HG03354 (cell line): ENCODE results near the gene BLTP3B.

Experiments
- ATAC-seq: cut with Tn5 transposase; IDR thresholded peaks from one replicate; pipeline ENCODE4 v1.9.1; 2021; ENCODE audit warnings: mild to moderate bottlenecking; ENCODE audit not compliant: unreplicated experiment, poor library complexity, severe bottlenecking

Gene BLTP3B

DNA sequence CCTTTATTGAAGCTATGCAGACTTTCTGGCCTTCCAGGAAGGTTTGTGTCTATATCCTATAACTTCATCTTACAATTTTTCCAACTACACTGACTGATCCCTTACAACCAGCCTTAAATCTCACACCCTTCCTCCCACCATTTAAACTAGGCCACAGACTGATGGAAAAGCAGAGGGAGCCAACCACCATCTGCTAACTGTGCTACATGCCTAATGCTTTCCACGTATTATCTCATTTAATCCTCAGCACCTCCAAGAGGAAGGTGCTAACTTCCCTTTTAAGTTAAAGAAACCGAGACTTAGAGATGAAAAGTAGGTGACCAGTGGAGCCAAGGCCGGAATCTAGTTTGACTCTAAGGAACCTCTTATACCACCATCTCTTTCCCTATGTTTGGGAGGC, 22.7 kb upstream of the BLTP3B start:
- ATAC-seq: no peak

DNA sequence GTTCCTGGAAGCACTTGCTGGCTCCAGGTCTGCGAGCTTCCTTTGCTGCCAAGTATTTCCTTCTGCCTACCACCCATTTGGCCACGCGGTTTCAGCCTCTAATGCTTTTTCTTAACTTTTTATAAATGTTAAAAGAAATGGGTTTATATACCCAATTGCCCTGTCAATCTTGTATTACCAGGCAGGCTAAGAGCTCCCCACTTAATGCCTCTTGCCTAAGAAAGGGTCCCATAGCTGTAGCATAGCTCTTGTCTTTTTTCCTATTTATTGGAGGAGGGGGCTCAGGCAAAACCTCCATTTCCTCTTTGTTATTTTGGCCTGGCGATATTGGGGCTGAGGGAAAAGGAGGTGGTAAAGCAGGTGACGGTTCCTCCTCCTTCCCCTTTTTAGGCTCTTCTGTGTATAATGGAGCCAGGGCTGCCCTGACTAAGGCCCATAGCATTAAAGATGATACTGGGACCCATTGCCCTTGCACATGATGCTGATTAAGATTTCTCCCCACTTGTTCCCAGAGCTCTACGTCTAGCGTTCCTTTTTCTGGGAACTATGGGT, 21.6 kb upstream of the BLTP3B start:
- peak; percentile 22 for ATAC-seq

DNA sequence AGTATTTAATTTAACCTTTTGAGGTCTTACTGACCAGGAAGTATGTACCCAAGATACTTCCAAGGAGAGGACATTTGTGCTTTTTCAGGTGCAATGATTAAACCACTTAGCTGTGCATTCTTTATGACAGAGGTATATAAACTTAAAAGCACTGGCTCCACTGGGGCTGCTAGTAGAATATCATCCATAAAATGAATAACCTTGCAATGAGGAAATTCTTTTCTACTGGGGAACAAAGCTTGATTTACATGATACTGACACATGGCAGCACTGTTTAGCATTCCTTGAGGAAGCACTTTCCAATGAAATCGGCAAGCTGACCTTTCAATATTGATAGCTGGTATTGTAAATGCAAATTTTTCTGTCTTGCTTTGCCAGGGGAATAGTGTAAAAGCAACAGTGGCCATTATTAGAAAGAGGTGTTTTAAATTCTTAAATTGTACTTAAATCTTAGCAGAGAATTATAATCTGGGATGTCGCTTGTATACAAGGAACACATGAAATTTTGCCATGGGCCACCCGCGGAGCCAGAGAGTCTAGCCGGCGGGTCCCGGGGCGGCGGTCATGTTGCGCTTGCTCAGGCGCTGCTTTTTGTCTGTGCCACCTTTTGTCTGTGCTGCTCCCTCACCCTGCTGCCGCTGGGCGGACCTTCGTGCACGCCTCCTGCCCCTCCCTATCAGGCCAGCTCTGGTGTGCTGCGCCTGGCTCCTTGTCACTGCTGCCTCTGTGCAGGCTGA, 20.9 kb upstream of the BLTP3B start:
- peak; percentile 100 for ATAC-seq

DNA sequence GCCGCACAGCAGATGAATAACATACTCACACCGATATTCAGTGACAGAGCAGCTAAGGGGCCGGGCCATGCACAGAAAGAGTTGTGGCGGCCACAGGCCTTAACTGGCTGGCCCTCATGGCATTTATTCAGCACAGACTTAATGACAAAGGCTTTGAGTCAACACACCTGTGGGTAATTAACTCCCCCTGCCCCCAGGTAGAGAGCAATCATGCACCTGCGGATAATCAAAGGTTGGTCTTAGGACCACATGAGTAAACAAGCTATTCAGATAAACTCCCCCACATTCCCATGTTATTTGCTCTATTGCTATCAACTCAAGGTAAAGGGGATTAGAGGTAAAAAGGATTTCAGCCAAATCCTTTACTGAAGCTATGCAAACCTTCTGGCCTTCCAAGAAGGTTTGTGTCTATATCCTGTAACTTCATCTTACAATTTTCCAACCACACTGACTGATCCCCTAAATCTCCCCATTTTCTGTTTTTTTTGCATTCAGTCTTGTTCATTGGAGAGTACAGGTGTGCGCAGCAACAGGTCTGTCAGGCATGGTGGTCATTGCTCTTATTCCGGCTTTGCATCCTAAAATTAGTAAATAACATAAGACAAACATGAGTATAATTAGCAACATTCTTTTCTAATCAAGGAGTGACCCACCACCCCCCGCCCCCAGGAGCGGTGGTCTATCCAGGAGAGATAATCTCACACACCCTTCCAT, 16.9 kb upstream of the BLTP3B start:
- no peak for ATAC-seq

DNA sequence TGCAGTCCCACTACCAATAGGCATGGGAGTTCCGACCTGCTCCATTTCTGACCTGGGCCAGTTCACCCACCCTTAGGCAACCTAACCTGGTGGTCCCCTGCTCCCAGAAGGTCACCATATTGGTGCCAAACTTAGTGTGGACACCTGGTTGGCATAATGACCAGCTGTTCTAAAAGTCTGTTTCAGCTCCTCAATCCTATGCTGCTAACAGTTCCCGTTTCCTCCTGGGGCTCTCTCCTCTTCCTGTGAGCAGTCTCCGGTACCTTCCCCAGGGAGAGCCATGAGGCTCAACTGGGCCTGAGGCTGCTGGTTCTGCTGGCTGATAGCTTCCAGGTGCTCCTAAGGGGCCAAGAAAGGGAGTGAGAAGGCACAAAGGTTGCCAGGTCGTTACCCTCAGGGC, 15.9 kb upstream of the BLTP3B start:
- ATAC-seq: no peak

DNA sequence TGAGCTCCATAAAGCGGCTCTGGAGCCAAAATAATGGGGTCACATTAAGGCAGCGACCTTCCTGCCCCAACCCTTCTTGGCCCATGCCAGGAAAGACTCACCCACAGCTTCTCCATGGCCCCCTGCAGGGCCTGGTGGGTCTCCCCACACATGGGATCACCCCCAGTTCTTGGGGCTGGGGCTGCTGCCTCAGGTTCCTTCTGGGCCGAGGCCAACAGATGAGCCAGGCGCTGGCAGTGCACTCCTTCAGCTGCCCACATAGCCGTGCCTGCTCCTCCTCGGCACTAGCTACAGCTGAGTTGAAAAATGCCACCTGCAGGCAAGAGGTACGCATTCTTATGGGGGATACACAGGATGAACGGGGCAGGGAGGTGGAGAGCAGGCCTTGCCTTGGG, 14.8 kb upstream of the BLTP3B start:
- no peak for ATAC-seq

DNA sequence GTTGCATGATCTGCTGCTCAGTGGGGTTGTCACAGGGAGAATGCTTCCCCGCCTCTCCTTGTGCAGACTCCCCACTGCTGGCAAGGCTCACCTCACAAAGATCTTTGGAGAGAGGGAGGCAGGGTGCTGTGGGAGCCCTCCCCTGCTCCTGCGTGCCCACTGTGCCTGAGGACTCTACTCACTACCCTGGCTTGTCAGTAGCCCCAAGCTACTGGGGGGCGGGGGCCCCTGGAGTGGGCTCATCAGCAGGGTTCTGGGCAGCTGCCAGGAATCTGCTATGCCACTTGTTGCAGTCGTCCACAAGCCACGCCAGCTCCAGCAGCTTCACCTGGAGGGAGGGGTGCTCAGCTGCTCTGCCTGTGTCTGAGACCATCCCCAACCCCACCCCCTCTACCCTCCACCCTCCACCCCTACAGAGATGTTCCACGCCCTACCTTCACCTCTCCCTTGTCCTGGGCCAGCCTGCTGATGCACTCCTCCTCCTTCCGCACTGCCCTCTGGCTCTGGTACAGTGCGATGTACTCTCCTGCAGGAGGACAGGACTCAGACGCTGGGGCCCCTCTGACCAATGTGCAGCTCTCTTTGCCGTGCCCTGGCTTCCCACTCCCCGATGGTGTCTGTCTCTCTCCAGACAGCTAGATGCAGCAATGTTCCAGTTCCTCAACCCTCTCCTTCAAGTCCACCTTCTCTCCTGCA, 14.2 kb upstream of the BLTP3B start:
- ATAC-seq: no peak

DNA sequence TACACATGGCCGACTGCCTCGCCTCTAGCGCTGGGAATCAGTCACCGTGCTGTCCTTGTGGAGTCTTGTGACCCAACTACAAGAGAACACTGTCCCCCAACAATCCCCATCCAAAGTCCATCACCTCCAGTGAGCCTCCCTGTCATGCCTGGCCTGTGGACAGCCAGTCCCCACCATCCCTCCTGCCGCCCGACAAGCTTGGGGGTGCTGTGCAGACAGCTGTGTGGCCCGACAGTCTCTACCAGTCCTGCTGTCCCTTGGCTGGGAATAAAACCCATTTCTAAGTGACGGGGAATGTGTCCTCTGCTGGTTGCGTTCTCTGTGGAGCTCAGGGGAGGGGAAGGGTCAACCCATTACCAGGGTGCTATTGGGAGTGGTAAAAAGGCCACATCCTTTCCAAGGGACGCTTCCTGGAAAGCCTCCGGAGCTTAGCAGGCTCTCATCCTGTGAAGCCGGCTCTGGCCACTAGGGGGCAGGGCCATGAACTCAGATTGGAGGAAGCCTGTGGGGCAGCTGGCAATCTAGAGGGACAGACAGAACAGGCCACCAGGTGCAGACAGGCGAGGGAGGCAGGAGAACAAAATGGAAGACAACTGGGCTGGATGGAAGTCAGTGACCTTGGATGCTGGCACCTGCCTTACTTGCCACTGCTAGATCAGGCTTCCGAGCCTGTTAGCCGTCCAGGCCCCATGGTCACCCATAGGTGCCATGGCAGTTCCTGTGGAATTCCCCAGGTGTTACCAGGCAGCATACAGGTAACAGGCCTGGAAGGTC, 12.0 kb upstream of the BLTP3B start:
- ATAC-seq: peak; percentile 82

DNA sequence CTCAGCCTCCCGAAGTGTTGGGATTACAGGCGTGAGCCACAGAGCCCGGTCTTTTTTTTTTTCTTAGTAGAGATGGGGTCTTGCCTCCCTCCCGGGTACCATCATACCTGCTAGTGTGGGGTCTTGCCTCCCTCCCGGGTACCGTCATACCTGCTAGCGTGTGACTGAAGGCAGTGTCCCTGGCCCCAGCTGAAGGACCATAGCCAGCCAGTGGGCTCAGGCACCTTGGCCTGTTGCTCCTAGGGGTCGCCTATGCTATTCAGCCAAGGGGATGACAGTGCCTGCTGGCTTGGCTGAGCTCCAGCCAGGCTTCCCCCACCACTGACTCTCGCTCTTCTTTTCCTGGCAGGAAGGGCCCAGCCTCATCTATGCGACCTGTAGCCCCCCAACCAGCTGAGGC, 10.5 kb upstream of the BLTP3B start:
- no peak for ATAC-seq

DNA sequence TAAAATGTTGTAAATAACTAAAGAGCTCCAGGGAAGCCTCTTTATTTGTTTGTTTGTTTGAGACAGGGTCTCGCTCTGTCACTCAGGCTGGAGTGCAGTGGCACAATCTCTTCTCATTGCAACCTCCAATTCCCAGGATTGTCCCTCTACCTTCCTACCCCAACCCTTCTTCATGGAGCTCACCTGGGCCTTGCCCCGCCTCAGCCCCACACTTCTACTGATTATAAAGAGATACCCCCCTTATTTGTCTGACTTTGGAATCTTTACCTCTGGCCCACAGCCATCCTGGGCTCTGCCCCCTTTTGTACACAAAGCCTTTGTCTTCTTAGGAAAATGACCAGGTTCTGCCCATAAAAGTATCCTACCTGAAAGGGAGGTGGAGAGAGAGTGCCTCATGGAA, 9.1 kb upstream of the BLTP3B start:
- no peak for ATAC-seq

DNA sequence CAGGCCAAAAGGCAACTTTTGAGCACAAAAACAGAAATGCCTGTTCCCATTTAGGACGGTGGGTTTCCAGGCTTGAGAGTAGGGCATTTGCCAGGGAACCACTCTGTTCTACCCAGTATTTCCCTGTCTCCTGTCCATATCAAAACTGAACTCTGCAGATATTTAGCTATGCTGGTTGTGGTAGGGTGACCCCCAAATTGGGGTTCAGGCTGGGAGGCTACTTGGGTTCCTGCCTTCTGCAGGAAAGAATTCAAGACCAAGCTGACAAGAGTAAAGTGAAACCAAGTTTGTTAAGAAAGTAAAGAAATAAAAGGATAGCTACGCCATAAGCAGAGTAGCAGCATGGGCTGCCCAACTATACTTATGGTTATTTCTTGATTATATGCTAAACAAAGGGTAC, 3.6 kb upstream of the BLTP3B start:
- ATAC-seq: no peak

DNA sequence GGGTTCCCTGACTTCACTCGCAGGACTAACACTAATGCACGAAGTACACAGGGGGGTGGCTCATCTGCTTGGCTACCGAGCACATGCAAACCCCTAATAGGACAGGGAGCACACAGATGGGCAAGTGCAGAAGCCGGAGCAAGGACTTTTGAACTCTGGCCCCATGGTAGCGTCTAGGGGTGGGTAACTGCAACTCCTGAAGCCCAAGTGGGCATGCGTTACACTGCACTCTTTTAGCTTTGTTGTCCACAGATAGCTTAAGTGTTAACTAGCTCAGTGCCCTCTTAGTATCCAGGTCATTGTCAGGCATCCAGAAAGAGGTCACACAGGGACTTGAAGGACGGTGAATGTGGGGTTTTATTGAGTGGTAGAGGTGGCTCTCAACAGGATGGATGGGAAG, 3.0 kb upstream of the BLTP3B start:
- ATAC-seq: no peak

DNA sequence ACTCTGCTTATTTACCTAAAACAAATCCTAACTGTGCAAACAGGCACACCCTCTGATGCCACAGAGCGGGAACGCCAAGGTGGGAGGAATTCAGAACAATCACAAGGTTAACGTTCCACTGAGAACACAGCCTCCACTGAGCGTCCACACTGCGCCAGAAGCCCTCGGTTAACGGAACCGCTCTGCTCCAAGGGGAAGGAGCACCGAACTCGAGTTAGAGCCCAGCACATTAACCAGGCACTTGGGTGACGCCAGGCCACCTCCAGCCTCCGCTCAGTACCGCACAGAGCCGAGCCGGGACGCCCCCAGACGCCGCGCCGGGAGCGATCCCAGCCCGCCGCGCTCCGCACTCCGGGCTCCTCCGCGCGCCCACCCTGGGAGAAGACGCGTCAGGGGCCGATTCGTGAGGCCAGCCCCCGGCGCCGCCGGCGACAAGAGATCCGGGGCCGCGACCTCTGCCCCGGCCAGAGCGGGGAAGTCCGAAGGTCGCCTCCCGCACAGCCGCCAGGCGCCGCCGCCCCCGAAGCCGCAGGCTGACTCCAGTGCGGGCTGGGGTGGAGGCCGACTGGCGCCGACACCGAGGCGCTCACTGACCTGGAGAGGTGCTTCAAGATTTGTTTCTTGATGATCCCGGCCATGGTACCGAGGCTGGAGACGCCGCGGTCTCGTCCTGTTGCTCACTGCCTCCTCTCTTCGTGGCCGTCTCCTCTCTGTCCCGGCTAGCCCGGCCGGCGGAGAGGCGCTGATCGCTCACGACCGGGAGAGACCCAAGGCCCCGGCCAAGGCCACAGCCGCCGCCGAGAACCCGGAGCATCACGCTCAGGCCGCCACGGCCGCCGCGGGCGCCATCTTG, 450 bp downstream of the BLTP3B start:
- ATAC-seq: peak; percentile 64

DNA sequence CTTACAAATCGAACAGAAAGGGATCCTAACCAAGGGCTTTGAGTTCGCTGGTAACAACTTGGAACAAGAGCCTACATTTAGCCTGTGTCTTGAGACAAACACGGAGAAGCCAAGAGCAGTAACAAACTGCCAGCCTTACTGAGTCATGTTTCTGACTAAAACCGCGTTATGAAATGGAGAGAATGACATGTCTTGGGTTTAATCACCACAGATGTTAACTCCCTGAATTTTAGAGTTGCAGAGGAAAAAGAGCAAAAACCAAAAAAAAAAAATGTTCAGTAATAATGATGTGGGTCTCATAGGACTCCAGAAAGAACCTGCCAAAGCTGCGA, 1.0 kb downstream of the BLTP3B start:
- ATAC-seq: peak; percentile 19

DNA sequence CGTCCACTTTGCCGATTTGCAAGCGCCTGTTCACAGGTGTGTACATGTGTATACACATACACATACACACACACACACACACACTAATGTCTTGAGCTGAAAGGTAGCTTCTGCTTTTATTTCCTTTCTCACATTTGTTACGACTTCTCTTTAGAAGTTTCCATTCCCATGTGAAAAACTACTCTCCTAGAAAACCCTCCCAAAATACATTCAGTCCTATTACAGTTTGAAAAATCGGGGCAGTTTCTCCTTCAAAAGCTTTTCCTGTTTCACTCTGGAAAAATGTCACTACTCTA, 3.9 kb downstream of the BLTP3B start:
- ATAC-seq: no peak

DNA sequence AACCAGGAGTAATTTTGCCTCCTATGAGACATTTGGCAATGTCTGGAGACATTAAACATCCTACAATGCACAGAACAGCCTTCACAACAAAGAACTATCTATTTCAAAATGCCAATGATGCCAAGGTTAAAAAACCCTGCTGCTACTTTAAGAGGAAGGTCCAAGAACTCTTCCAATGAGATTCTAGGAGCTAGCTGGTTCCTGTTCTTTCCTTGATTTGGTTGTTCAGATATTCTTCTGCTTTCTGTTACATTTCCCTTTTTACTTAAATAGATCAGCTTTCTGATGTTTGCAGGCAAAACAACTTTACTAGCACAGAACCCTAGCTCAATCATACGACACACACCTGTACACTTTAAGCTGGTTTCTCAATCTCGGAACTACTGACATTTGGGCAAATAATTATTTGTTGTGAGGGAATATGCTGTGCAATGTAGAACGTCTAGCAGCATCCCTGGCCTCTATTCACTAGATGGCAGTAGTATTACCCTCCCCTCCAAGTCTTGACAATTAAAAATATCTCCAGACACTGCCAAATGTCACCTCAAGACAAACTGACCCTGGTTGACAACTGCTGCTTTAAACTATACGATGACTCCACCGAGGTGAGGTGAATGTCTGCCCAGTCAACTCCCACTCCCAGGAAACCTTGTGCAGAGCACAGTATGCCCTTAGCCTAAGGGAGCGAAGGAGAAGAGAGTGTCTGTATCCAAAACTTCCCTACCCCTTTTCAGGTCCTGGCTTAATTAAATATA, 4.4 kb downstream of the BLTP3B start:
- ATAC-seq: no peak

DNA sequence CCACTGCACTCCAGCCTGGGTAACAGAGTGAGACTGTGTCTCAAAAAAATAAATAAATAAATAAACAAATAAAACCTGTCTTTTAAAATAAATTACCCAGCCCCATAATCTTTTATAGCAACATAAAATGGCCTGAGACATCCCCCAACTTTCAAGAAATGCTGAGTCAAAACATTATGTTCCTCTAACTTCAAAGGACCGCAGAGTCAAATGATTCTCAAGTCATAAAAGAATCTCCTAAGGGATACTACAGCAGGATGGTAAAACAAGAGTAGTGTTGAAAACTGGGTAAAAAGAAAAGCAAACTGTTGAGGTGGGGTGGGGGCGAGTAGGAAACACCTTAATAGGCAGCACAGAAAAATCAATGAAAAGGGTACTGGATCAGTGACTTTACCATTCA, 9.5 kb downstream of the BLTP3B start:
- no peak for ATAC-seq

DNA sequence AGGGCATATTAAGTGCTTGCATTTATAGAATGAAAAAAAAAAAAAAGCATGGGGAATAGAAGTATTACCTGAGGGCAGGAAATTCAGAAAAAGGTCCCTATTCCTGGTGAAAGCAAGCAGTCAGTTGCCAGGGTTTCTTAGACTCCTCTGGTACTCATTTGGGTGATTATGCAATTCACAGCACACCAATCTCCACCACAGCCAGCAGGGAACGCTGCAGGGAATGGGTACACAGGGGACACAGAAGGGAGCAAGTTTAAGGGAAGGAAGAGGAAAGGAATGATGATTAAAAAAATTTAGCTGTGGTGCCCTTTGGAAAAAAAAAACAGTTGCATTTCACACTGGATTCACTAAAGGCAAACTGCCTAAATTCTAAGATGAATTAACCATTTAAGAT, 14.2 kb downstream of the BLTP3B start:
- ATAC-seq: no peak
